HG03457 (cell line): ENCODE results near the gene GIGYF1.

Experiments used
- ATAC-seq: cut with Tn5 transposase; IDR thresholded peaks from one replicate; pipeline ENCODE4 v1.9.1; 2021; ENCODE audit warnings: moderate number of reproducible peaks; ENCODE audit not compliant: unreplicated experiment

Gene GIGYF1

DNA sequence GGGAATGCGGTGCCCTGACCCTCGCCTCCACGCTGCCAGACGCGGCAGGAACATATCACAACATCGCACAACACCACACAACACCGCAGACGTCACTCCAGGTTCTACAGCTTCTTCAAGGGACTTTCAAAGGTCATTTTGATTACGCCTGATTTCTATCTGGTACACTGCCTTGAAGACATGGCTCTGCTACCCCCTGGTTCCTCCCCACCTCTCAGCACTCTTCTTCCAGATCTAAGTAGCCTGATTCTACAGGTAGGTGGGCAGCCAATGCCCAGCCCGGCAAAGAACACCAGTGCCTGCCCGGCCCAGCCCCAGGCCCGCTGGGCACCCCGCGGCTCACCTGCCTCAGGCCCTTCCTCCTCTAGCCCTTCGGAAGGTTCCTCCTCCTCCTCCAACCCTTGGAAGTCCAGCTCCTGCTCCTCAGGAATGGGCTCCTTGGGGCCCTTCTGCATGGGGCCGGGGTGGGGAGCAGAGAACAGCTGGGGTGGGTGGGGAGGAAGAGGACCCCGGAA, 8.4 kb downstream of the GIGYF1 start:
- no peak for ATAC-seq

DNA sequence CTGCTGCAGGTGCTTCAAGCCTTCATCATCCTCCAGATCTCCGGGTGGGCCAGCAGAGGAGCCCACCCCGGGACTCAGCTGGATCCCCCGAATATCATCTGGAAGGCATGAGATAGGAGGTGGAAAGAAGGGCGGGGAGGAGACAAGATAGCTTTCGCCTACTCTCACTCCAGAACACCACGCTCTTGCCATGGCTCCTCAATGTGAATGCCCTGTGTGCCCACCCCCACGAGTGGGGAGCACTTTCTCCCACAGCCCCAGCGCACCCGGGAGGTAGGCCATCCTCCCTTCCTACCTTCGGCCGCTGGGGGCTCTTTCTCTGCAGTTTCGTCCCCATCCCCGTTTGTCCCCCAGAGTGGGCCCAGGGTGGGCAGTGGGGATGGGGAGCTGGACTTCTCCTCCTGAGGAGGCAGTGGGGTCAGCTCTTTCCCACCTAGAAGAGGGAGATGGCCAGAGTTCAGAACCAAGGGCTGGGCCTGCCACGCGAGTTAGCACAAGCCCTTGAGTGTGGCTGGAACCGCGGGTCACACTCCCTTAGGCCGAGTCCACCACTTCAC, 8.9 kb downstream of the GIGYF1 start:
- ATAC-seq: no peak

DNA sequence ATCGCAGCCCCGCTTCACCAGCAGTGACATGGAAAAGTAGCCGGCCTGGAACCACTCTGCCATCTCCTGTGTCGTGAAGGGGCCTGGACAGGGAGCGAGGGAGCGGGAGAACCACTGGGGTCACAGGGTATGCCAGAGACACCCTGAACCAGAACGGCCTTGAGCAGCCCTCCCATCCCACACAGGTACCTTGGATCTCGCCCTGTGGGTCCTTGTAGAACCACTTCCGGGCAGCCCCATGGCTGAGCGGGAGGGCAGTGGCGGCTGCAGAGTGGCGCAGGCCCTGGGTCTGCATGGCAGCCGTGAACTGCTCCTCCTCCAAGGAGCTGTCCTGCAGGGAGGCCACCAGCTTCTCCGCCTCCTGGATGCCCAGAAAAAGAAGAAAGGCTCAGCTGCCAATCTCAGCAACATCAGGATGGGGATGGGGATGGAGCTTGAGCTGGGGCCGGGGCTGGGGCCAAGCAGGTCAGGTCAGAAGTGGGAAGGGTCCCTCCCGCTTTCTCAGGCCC, 9.5 kb downstream of the GIGYF1 start:
- ATAC-seq: no peak

DNA sequence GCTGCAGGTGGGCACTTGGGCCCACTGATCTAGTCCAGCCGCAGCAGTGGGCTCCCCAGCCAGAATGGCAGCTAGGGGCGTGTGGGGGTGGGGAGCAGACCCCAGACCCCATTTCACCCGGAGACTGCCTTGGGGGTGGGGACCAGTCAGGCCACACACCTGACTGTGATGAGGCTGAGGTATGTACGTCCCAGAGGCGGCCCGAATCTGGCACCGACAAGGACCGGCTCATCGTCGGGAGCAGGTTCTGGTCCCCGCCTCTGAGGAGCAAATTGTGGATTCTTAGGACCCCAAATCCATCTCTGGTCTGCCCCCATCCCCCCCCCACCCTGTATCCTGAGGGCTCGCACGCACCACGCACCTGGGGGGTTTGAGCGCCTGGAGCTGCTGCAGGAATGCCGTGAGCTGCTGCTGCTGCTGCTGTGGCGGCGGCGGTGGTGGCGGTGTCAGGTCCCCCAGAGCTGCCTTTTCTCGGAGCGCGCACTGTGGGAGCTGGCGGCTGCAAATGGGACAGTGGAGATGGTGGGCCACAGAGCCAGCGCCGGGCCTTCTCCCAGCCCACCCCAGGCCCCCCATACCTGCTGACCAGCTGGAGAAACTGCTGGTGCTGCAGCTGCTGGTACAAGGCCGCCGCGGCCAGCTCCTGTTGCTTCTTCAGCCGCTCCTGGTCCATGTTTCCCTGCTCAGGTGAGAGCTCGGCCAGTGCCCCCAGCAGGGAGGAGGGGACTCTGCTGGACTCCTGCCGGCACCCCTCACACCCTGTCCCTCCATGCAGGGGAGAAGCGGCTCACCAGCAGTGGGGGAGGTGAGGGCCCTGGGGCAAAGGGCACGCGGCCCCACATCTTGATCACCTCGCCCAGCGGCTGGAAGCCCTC, 10.2 kb downstream of the GIGYF1 start:
- no peak for ATAC-seq

DNA sequence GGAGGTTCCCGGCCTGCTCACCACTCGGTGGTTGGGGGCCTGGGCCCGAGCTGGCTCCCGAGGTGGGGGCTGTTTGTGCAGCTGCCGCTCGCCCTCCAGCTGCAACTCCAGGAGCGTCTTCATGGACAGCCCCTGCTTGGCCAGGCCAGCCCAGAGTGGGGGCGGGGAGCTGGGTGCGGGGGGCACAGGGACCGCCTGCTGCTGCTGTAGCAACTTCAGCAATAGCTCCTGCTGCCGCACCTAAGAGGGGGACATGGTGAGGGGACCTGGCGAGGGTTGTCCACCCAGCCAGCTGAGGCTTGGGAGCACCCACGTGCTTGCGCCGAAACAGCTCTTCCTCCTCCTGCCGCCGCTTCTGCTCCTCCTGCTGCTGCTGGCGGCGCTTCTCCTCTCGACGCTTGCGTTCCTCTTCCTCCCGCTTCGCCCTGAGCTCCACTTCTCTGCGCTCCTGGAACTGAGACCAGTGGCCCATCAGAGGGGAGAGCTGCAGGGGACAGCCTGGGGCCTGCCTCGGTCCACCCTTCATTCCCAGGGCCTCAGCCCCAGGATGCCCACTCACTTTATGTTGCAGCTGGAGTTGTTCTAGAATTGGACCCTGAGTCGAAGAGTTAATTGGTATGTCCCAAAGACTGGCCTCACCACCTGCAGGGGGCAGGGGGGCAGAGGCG, 10.9 kb downstream of the GIGYF1 start:
- ATAC-seq: no peak

DNA sequence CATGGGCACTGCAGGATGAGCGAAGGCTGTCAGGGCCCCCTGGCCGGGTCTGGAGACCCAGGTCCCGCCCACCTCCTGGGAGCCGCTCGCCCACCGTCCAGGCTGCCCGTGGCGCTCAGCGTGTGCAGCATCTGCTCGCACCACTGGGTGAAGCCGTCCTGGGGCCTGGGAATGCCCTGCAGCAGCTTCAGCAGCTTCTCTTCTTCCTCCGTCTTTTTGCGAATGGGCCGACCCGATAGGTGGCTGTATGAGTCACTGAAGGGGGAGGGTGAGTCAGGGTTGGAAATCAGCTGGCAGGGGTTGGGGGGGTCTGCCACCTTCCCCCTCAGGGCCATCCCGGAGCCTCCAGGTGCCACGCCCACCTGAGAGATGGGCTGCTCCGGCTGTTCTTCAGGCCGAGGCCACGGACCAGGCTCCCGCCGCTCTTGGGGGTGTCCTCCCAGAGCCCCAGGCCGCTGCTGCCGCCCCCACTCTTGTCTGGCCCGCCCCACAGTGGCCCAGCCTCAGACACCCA, 11.8 kb downstream of the GIGYF1 start:
- no peak for ATAC-seq

DNA sequence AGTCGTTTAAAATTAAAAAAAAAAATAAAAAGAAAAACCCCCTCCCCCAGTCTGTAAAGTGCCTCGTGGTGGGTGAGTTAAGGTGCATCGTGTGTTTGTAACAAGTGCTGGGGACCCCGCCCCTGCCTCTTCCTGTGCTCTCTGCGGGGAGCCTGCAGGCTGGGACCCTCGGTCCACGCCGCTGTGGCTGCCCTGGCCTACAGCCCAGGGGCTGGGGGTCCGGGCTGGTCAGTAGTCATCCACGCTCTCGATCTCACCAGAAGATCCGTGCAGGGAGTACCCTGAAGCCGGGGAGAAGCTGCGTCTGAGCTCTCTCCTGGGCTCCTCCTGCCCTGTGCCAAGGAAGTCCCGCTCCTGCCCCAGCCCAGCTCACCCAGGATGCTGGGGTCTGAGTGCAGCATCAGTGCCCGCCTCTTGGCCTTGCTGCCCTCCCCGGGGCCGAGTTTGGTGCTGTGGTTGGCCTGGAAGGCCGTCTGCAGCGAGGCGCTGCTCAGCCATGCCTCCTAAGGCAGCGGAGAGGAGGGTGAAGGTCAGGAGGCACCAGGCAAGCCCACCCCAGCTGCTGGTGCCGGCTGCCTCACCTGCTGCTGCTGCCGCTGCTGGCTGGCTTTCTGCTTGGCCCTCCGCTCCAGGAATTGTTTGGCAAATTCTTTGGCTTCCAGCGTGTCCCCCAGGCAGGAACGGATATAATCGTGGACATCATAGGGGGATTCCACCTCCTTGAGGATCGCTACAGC, 12.4 kb downstream of the GIGYF1 start:
- ATAC-seq: no peak

DNA sequence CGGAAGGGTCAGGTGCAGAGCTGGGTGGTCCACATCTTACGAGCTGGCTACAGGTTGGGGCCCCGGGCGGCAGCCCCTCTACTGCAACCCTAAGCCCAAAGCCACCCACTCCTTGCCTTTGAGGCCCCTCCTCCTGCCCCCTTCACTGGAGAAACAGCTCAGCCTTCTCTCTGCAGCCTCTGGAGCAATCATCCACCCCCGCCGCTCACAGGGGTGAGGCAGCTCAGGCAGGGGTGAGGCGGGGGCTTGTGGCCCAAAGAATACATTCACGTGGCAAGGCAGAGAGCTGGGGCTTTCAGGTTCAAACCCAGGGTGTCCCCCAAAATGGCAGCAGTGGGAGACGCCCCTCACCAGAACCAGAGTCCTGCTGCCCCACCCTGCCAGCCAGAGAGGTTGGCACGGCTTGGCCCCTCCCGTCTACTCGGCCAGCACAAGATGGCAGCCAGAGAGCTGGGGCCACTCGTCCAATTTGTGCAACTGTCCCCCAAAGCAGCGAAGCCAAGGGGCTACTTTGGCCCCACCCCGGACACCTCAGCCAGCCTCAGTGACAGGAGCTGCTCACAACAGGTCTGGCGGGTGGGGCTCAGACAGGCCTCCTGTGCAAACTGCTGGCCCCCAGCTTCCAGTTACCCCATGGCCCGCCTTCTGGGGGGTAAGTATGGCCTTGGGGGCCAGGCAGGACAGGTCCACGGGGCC, 13.3 kb downstream of the GIGYF1 start:
- ATAC-seq: no peak

DNA sequence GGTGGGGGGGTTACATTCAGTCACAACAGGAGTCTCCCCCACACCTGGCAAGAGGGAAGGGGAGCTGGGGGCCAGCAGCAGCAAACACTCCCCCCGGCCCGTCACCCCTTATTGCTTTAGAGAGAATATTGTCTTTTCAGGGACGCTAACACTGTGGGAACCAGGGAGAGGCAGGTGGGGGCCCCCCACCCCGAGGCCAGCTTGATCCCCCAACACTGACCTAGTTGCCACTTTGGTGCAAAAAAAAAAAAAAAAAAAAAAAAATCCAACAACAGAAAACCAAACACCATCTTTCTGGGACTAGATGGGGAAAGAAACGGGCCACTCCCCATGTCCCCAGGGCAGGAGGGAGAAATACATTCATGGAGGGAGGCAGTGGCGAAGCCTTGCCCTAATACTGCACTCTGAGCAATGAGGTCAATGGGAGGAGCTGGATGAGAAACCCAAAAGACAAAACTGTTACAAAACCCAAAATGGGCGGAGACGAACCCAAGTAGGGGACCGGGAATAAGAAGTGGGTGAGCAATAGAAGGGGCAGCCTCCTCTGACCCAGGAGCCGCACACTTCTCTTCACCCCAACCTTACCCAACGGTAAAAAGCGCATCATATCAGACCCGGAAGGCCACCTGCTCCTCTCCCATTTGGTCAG, 14.0 kb downstream of the GIGYF1 start:
- ATAC-seq: no peak

DNA sequence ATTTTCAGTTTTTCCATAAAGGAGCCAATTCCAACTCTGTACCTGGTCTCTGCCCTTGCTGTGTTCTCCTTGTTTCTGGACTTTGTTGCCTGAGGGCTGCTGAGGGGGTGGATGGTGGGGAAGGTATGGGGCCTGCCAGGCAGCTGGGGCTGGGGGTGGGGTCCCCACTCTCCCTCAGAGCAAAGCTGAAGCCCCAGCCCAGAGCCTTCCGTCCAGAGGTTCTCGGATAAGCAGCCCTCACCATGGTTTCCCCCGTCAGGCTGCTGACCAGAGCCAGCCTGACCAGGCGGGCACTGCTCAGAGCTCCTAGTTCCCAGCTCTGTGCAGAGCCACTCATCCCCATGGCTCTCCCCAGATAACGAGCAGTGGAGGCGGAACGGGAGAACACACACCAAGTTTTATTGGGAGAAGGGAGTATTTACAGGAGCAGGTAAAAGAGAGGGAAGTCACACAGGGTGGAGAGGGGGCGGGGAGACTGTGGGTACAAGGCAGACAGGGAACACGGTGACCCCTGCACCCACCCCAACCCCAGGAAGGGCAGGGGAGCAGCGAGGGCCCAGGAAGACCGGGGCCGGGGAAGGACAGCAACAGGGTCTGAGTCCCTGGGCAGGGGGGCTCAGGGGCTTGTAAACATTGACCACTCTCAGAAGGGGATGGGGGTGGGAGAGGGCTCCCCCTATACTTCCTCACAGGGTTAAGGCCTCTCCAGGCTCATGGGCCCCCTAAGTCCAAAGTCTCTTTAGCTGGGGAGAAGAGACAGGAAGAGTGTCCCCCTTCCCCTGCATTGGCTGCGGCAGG, 14.7 kb downstream of the GIGYF1 start:
- no peak for ATAC-seq

DNA sequence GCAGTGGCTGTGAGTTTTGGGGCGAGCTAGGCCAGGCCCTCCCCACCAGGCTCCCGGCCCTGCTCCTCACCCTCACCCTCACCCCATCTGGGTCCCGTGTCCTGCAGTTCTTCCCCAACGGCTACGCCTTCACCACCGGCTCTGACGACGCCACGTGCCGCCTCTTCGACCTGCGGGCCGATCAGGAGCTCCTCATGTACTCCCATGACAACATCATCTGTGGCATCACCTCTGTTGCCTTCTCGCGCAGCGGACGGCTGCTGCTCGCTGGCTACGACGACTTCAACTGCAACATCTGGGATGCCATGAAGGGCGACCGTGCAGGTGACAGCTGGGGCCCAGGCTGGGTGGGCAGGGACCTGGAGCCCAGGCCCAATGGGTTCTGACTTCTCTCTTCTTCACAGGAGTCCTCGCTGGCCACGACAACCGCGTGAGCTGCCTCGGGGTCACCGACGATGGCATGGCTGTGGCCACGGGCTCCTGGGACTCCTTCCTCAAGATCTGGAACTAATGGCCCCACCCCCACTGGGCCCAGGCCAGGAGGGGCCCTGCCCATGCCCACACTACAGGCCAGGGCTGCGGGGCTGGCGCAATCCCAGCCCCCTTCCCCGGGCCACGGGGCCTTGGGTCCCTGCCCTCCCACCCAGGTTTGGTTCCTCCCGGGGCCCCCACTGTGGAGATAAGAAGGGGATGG, 15.6 kb downstream of the GIGYF1 start:
- ATAC-seq: no peak

DNA sequence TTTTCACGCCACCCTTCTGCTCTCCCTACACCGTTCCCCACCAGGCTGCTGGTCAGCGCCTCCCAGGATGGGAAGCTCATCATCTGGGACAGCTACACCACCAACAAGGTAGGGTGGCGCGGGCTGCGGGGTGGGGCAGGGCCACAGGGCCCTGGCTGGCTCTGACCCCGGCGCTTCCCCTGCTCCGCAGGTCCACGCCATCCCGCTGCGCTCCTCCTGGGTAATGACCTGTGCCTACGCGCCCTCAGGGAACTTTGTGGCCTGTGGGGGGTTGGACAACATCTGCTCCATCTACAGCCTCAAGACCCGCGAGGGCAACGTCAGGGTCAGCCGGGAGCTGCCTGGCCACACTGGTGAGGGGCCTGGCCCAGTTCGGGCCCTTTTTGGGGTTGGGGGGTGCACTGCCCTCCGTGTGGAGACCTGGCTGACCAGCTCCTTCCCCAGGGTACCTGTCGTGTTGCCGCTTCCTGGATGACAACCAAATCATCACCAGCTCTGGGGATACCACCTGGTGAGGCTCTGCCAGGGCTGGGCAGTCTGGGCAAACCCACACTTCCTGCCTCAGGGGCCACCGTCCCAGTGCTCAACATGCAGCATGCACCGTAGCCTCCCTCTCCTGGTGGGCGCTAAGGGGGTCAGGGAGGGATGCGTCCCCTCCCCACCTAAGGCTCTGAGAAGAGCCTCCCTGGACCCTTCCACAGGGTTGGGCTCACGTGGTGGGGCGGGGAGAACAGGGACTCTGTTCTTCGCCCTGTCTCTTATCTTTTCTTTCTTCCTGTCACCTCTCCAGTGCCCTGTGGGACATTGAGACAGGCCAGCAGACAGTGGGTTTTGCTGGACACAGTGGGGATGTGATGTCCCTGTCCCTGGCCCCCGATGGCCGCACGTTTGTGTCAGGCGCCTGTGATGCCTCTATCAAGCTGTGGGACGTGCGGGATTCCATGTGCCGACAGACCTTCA, 16.5 kb downstream of the GIGYF1 start:
- no peak for ATAC-seq

DNA sequence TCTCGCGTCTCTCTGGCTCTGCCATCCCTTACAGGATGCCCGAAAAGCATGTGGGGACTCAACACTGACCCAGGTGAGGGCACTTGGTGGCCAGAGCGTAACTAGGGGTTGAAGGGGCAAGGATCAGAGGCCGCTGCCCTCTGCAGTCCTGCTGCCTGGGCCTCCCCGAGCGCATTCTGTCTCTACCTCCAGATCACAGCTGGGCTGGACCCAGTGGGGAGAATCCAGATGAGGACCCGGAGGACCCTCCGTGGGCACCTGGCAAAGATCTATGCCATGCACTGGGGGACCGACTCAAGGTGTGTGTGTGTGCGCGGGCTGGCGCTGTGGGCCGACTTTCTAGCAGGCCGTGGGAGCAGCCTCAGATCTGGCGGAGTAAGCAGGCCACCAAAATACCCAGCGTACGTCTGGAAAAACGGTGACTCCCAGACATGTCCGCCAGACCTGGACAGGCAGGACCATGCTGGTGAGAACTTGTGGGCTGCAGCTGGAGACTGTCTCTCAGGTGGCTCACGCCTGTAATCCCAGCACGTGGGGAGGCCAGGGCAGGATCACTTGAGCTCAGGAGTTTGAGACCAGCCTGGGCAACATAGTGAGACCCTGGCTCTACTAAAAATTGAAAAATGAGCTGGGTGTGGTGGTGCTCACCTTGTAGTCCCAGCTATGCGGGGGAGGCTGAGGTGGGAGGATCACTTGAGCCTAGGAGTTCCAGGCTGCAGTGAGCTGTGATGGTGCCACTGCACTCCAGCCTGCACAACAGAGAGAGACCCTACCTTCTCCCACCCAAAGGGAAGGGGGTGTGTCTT, 17.3 kb downstream of the GIGYF1 start:
- ATAC-seq: no peak

DNA sequence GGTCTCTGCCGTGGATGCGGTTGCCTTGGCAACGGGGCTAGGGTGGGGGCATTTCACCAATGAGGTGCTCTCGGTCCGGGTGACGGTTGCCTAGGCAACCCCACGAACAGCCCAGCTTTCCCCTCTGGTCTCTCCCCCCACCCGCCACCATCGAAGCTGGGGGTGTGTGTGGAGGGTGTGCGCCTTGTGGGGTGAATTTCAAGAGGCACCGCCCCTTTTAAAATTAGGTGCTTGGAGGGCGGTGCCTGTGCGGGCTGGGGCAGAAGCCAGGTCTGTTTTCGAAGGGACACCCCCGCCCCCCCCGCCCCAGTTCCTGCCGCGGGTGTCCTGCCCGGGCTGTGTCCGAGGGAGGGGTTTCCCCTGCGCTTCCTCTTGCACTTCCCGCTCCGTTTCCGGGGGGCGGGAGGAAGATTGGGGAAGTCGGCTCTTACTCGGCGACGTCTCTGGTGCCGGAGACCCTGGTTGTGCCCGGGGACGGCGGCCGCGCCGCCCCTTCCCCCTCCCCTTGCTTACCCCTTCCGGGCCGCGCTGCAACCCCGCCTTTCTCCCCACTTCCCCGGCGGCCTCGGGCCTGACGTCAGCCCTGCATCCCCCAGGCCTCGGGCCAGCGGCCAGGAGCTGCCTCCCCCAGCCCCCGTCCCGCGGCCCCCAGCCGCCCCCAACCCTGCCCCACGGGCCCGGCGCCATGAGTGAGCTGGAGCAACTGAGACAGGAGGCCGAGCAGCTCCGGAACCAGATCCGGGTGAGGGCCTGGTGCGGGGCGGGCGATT, 18.3 kb downstream of the GIGYF1 start:
- no peak for ATAC-seq

DNA sequence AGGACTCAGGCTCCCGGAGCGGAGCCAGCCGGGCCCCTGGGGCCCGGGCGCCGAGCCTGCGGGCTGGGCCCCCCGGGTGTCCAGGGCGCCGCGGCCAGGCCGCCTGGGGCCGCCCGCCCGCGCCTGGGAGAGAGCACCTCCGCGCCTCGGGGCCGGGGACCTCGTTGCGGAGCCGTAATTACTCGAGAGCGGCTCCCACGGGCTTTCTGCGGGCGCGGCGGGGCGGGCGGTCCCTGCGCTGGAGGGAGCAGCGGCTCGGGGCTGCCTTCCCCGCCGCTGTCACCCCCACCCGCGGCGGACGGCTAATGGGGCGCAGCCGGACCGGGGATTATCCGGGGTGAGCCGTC, 19.0 kb downstream of the GIGYF1 start:
- ATAC-seq: no peak
